RWPE2 (cell line): ENCODE data around the gene SCUBE1.
"Not testable (repeated sequence)": the region's sequence is repeated elsewhere in the genome, so short reads cannot be mapped to it uniquely, and the experiment has no call there.

Experiments used
- ATAC-seq: fragments of 200-7000 bp; cut with Tn5 transposase; 3 replicates; pipeline ENCODE4 v1.9.1; 2021; ENCODE audit warnings: low read depth
- DNase-seq: peaks from one replicate; pipeline ENCODE4 v3.0.0-alpha.2; 2020; ENCODE audit warnings: low spot score
- H3K27ac ChIP-seq: fragments of 450-650 bp; 2 replicates; pipeline ENCODE4 v1.5.1; 2017; ENCODE audit warnings: mild to moderate bottlenecking; ENCODE audit not compliant: poor library complexity, severe bottlenecking
- H3K27me3 ChIP-seq: fragments of 250-450 bp; sonication (Bioruptor Pico); 2 replicates; pipeline ENCODE4 v1.5.1; 2021; ENCODE audit warnings: mild to moderate bottlenecking, moderate library complexity; ENCODE audit not compliant: insufficient read depth, poor library complexity, severe bottlenecking
- H3K36me3 ChIP-seq: fragments of 250-450 bp; sonication (Bioruptor Pico); 2 replicates; pipeline ENCODE4 v1.5.1; 2020; ENCODE audit warnings: low read depth, mild to moderate bottlenecking, moderate library complexity
- H3K4me1 ChIP-seq: fragments of 250-450 bp; sonication (Bioruptor Pico); 2 replicates; pipeline ENCODE4 v1.5.1; 2021; ENCODE audit warnings: mild to moderate bottlenecking, moderate library complexity; ENCODE audit not compliant: insufficient read depth, poor library complexity, severe bottlenecking
- H3K4me3 ChIP-seq: fragments of 250-450 bp; sonication (Bioruptor Pico); 2 replicates; pipeline ENCODE4 v1.5.1; 2021; ENCODE audit warnings: mild to moderate bottlenecking, moderate library complexity; ENCODE audit not compliant: severe bottlenecking
- H3K9me3 ChIP-seq: fragments of 250-450 bp; sonication (Bioruptor Pico); 2 replicates; pipeline ENCODE4 v1.5.1; 2021; ENCODE audit warnings: mild to moderate bottlenecking, moderate library complexity; ENCODE audit not compliant: severe bottlenecking
- TF ChIP-seq, protein P1 (sequence below): fragments of 450-650 bp; IDR thresholded peaks from one replicate; pipeline ENCODE4 v1.5.1; 2017; ENCODE audit warnings: mild to moderate bottlenecking, moderate library complexity; ENCODE audit not compliant: poor library complexity, severe bottlenecking

Gene SCUBE1

GRCh38 chr22:43363315-43364168, 20.4 kb upstream of the SCUBE1 start:
- no peak for ATAC-seq
- no peak for DNase-seq
- Histone ChIP-seq H3K27me3 (peaks cover 25% of the 10 kb centered on the region), H3K4me3 (no peak overlapping the region), H3K27ac (no peak overlapping the region), H3K9me3 (no peaks in the 10 kb centered on the region), H3K36me3 (no peaks in the 10 kb centered on the region), H3K4me1 (no peaks in the 10 kb centered on the region)
- TF ChIP-seq, protein P1, sequence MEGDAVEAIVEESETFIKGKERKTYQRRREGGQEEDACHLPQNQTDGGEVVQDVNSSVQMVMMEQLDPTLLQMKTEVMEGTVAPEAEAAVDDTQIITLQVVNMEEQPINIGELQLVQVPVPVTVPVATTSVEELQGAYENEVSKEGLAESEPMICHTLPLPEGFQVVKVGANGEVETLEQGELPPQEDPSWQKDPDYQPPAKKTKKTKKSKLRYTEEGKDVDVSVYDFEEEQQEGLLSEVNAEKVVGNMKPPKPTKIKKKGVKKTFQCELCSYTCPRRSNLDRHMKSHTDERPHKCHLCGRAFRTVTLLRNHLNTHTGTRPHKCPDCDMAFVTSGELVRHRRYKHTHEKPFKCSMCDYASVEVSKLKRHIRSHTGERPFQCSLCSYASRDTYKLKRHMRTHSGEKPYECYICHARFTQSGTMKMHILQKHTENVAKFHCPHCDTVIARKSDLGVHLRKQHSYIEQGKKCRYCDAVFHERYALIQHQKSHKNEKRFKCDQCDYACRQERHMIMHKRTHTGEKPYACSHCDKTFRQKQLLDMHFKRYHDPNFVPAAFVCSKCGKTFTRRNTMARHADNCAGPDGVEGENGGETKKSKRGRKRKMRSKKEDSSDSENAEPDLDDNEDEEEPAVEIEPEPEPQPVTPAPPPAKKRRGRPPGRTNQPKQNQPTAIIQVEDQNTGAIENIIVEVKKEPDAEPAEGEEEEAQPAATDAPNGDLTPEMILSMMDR: no peak

DNA sequence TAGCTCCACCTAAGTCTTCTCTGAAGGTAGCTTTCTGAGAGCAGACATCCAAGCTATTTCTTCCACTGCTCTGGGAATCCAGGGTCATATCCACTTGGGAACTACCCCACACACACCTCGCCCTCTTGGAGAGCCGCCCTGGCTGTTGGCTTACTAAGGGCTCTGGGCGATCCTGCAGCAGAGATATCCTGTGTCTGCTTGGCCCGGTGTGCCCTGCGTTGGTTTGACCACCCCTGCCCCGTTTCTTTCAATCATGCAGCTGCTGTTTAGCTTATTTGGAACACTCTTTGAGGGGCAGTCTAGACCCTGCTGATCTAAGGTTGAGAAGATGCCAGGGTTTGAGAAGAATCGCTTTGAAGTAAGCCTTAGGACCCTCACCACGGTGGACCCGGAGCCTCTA, 17.4 kb upstream of the SCUBE1 start:
- DNase-seq (no peak), ATAC-seq (no peak)
- H3K9me3 ChIP-seq: no peaks in the 10 kb centered on the region
- no peaks in the 10 kb centered on the region for H3K4me1 ChIP-seq
- H3K27ac ChIP-seq: no peak overlapping the region
- TF ChIP-seq, protein P1: no peak
- no peak overlapping the region for H3K4me3 ChIP-seq
- no peaks in the 10 kb centered on the region for H3K36me3 ChIP-seq
- peaks cover 5% of the 10 kb centered on the region for H3K27me3 ChIP-seq

DNA sequence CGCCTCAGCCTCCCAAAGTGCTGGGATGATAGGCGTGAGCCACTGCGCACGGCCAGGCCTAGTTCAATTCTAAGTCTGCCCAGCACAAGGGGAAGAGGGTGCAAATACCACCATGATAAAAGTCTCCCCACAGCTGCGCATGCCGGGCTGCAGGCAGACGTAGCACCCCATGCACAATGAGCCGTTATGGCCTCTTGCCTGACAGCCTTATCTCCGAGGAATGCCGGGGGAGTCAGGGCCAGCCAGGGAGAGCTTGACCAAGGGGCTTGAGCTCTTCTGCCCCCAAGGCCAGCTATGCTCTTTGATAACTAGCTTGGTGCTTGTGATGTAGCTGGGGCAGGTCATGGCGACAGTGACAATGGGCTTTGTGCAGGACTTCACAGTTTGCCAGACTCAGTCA, 13.7 kb upstream of the SCUBE1 start:
- ATAC-seq (no peak), DNase-seq (no peak)
- Histone ChIP-seq H3K4me1 (no peaks in the 10 kb centered on the region), H3K36me3 (no peaks in the 10 kb centered on the region), H3K9me3 (no peaks in the 10 kb centered on the region), H3K4me3 (no peak overlapping the region), H3K27me3 (no peaks in the 10 kb centered on the region), H3K27ac (no peak overlapping the region)
- TF ChIP-seq, protein P1: no peak

DNA sequence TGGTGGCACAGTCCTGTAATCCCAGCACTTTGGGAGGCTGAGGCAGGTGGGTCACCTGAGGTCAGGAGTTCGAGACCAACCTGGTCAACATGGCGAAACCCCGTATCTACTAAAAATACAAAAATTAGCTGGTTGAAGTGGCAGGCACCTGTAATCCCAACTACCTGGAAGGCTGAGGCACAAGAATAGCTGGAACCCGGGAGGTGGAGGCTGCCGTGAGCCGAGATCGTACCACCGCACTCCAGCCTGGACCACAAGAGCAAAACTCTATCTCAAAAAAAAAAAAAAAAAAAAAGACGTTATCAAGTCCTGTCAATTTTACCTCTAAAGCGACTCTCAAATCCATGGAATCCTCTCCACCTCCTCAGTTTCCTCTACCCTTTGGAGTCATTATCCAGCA, 12.5 kb upstream of the SCUBE1 start:
- H3K27me3 ChIP-seq, H3K9me3 ChIP-seq, DNase-seq, ATAC-seq, H3K27ac ChIP-seq, H3K4me1 ChIP-seq, H3K4me3 ChIP-seq, H3K36me3 ChIP-seq: not testable (repeated sequence)

- ATAC-seq (no peak), DNase-seq (no peak)
- TF ChIP-seq, protein P1: no peak
- Histone ChIP-seq H3K27ac (no peak overlapping the region), H3K4me1 (no peaks in the 10 kb centered on the region), H3K36me3 (no peaks in the 10 kb centered on the region), H3K4me3 (no peak overlapping the region), H3K9me3 (no peaks in the 10 kb centered on the region), H3K27me3 (peaks cover under 1% of the 10 kb centered on the region)
Measured at GRCh38 chr22:43351966-43352345, 8.8 kb upstream of the SCUBE1 start.
